GM19395 (cell line): ENCODE data around the gene ZNF319.
"Not testable (repeated sequence)": the region's sequence is repeated elsewhere in the genome, so short reads cannot be mapped to it uniquely, and the experiment has no call there.

ENCODE experiments used
- ATAC-seq: cut with Tn5 transposase; IDR thresholded peaks from one replicate; pipeline ENCODE4 v1.9.1; 2021; ENCODE audit warnings: mild to moderate bottlenecking, moderate library complexity; ENCODE audit not compliant: unreplicated experiment

ZNF319 gene

DNA sequence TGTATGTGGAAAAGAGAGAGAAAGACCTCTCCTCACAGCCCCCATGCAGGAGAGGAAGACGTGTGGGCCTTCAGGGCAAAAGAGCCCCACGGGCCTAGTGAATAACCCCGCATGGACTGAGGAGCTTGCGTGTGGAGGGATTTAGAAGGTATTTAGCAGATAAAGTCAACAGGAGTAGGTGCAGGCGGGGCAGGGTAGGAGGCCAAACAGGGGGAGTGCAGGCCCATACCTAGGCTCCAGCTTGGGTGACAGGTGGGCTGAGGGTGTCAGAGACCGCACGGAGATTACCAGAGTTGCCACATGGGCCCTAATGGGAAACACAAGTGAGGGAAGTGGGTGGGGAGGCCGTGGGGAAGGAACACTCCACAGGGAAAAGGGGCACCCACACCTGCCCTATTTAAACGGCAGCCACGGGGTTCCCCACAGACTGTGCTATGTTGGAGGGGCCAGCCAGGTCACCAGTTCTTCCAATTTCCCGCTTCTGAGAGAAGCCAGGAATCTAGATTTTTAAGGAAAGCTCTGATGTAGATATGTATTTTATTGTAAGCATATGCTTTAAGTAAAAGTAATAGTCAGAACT, 21.4 kb downstream of the ZNF319 start:
- no peak for ATAC-seq

DNA sequence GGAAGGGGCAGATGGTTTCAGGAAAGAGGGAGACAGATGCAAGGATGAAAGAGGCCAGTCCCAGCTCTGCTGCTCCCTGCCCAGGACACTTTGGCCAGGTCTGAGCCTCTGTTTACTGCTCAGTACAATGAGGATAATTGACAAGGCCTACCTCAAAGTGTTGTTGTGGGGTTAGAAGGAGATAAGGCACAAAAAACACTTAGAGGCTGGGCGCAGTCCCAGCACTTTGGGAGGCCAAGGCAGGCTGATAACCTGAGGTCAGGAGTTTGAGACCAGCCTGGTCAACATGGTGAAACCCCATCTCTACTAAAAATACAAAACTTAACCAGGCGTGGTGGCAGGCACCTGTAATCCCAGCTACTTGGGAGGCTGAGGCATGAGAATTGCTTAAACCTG, 22.4 kb downstream of the ZNF319 start:
- ATAC-seq = not testable (repeated sequence)

DNA sequence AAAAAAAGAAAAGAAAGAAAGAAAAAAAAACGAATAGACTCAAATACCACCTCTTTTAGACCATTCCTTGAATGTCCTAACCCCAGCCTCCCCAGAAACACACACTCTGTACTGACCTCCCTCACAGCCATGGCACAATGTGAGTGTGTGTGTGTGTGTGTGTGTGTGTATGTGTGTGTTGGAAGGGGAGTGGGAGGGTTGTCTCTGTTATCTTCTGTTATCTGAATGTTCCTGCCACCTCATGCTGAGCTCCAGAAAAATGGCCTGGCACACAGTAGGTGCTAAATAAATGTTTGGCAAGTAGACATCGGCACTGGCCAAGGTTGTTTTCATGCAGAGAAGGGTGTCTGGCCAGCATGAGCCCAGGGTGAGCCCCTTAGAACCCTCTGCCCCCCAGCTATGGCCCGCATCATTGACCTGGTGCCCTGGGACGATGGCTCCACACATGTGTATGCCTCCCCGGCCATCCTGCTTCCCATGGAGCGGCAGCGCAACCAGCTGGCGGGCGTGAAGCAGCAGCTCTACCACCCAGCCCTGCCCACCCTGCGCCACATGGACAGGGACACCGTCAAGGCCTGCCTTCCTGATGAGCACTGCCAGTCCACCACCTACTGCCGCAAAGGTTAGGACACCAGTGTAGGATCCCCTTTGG, 22.9 kb downstream of the ZNF319 start:
- no peak for ATAC-seq

DNA sequence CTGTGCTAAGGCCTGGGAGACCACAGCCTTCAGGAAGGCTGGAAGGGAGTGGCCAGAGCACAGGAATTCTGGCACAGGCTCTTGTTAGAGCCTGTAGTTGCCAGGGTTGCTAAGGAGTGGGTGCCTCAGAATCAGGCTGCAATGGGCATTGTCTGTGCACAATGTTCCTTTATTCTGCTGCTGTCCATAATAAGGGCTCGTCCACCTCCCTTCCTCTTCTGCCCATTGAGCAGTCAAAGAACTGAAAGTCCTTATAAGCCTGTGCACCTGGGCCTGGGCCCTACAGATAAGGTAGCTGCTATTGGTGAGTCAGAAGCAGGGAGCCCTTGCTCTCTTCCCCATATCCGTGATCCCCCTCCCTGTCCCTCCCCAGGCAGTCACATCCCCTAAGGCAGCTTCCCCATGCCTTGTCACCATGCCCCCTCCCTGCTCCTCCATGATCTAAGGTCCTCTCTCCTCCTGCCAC, 24.1 kb downstream of the ZNF319 start:
- no peak for ATAC-seq

DNA sequence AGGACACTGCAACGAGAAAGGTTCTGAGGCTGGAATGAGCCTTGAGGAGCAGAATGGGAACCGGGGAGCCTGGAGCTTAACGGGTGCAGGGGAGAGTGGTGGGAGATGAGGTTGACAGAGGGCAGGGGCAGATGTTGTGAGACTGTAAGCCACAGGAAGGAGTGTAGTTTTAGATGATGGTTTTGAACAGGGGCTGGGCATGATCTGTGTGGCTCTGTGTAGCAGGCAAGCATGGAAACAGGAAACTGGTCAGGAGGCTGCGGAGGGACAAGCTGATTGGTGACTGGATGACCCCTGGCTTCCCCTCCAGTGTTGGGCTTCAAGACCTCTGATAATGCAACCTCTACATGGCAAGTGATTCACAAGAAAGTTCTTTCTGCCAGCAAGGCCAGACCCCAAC, 28.2 kb downstream of the ZNF319 start:
- no peak for ATAC-seq

DNA sequence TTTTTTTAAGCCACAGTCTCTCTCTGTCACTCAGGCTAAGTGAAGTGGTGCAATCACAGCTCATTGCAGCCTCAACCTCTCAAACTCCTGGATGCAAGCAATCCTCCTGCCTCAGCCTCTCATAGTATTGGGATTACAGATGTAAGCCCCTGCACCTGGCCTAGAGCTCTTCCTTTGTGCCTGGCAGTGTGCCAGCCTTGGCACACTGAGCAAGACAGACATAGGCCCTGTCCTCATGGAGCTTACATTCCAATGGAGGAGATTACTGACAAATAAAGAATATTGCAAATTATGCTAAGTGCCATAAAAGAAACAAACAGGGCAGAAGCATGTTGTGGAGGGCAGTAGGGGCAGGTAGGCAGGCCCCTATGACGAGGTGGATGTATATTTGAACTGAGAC, 28.6 kb downstream of the ZNF319 start:
- no peak for ATAC-seq

DNA sequence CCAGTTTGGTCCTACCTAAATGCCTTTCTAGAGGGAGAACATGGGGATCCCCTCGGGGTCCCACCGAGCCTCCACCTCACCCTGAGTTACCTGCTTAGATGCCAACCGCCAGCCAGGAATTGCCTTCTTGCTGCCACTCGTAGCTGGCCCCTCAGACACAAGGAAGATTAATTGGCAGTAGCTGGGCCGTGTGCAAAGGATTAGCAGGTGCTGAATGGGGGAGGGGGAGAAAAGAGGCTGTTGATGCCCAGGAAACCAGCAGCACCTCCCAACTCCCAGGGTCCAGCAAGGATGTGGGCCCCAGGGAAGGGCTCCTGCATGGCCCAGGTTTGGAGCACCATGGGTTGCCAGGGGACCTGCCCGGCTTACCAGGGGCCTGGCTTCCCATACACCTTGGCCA, 29.5 kb downstream of the ZNF319 start, which contains the start of gene CNGB1:
TSS of gene CNGB1 (minus strand) at position 159 of the 400 bp plus-strand sequence. CDS start 3,842 bp downstream, outside the sequence.
- ATAC-seq = no peak

DNA sequence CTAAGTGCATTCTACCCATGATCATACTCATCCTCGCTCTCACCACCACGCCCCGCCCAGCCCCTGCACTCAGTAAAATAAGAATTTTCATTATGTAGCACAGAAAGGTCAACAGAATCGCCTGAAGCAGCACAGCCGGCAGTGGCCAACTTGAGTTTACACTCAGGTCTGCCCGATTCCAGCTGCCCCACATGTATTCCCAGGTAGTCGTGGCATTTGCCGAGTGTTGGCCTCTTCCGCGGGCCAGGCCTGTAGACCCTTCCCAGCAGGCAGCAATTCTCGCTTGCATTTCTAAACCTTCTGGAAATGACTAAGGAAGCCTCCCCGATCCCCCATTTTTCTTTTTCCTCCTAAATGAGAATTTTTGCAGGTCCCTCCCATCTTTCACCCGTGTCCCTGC, 30.2 kb downstream of the ZNF319 start:
- no peak for ATAC-seq

DNA sequence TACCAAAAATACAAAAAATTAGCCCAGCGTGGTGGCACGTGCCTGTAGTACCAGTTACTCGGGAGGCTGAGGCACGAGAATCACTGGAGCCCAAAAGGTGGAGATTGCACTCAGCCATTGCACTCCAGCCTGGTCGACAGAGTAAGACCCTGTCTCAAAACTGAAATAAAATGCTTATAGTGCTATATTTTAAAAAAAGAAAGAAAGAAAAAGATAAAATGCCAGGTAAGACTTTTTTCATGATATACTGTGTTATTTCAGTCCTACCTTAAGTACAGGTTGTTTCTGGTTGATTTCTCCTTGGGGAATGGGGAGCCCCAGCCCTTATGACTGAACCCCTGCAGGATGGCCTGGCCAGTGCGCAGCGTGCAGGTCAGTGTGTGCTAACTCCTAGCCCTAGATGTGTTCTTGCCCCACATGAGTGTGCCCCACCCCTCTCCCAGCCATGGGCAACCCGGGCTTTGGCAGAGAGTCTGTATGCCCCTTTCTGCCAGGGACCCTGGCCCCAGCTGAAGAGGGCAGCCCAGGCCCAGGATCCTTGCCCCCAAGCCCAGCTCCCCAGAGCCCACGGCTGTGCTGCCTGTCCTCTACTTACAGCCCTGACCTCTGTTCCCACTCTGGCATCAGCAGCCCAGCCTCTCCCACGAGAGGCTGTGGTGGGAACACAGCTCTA, 30.9 kb downstream of the ZNF319 start:
- no peak for ATAC-seq

DNA sequence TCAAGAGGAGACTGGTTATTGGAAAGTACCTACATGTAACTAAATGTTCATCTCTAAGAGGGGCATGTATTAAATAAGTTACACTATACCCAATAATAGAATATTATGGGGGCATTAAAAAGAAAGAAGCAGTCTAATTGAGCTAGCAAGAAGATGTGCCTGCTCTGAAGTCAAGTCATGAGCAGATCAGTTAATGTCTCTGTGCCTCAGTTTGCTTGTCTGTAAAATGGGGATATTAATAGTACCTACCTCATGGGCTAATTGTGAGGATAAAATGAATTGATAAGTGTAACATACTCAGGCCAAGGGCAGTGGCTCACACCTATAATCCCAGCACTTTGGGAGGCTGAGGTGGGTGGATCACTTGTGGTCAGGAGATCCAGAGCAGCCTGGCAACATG, 32.6 kb downstream of the ZNF319 start:
- no peak for ATAC-seq

DNA sequence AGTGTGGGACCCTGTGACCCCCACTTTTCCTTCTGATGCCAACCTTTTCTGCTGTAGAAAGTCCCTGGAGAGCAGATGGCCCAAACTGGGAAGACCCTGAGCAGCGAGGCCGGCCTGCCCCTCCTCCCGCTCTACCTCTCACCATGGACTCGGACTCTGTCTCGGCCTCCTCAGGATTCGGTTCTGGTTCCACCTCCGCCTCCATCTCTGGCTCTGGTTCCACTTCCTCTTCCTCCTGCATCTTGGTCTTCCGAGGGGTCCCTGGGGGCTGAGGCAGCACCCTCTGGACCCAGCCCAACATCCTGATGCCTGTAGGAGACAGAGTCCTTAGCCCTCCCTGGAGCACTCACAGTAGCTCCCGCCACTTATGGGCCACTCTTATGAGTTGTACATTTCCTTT, 33.5 kb downstream of the ZNF319 start:
- no peak for ATAC-seq

DNA sequence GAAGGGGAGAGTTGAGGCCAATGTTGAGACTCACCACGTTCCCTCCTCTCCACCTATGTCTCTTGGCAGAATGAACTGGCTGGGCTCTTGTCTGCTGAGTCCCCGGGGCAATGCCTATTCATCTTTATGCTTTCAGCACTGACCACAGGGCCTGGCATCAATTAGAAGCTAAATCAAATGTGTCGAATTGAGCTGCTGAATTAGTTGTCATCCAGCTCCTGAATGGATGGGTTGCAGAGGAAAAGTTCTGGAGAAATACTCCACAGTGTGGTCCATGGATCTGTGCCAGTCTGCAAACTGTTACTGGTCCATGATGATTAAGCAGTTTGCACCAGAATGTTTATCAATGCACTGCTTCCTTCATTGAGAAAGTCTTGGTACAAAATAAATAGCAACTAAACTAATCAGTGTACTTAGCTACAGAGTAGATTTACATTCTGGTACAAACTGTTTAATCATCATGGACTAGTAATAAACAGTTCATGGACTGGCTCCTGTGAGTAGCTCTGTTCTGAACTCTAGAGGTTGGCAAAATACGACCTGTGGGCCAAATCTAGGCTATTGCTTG, 34.2 kb downstream of the ZNF319 start:
- no peak for ATAC-seq

DNA sequence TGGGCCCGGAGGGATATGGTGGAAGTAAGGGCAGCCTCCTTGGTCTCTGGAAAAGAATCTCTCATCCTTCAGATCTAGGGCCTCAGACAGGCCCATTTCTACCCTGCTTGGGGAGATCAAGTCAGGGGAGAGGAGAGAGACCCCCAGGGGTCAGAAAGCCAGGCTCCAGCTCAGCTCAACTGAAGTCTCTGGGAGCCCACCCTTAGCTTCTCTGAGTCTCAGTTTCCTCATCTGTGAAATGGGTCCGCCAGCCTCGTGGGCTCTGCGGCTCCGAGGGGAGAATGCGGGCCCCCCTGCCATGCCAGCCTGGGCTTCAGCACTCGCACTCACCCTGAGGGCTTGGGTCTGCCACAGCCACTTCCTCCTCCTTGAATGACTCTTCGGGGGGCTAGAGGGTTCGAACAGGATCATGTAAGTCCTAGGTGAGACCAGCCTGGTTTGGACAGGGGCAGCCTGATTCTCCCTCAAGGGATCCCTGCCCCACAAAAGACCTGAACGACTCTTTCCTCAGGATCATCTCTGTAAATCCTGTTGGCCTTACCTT, 36.2 kb downstream of the ZNF319 start:
- ATAC-seq = no peak

DNA sequence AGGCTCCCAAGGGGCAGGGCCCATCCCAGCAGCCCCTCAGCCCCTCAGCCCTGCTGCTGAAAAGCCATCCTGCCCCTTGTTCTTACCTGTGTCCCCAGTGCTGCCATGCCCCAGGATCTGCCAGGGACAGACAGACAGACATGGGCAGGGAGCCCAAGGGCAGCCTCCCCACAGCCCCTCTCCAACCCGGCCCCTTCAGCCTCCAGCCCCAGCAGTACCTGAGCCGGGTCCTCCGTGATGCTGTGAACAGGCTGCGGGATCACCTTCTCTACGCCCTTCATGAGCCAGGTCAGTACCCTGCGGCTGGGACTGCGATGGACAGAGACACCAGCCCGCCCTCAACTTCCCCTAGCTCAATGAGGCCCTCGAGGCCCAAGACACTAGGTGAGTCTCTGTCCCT, 37.7 kb downstream of the ZNF319 start:
- no peak for ATAC-seq

DNA sequence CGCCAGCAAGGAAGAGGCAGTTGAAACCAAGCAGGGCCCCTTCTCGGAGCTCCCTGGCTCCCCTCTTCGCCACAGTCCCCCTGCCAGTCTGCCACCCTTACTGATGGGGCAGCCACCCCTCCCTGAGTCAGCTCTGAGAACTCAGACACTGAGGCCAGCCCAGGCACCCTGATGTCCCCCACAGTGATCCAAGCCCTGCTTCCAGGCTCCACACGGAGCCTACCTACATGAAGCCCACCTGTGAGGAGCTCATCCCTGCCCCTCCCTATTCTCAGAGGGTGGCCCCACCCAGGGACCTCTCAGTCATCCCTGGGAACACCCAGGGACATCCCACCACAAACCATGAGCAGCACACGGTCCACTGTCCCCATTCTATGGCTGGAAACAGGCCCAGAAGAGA, 38.4 kb downstream of the ZNF319 start:
- ATAC-seq = no peak

DNA sequence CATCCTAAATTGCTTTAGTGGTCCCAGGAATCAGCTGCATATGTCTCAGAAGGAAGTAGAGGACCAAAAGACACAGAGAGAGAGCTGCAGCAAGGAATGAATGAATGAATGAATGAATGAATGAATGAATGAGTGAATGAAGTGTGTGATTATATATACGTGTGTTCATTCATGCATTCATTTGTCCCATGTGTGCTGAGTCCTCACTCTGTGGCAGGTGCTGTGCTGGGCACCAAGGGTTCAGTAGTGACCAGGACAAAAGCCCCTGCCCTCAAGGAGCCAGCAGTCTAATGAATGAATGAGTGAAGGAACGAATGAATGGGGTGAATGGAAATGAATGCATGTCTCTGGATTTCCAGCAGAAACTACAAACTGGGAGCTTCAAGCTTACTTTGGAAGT, 38.9 kb downstream of the ZNF319 start:
- ATAC-seq = no peak

DNA sequence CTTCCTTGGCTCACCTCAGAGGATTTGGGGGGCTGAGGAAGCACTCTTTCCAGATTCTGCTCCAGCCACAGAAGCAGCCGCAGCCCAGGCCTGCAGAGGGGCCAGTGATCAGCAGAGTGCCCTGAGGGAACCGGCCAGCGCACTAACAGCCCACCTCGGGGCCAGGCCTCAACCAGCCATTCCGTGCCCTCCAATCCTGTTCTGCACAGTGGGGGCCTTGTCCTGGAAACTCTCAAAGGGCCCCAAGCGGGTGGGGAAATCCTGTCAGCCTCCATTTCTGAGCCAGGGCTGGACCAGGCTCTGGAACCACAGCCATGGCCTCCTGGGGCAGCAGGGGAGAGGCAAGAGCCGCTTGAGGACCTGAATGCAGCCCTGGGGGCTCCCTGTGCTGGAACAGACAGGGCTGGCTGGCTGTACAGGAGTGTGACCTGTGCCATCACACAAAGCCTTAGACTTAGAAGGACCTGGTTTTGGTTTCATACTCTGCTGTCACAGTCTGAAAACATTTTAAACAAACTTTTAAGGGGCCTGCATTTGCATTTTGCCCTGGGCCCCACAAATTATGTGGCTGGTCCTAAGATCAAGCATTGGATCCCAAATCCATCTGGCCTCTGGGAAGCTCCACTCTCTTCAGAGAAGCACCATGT, 39.5 kb downstream of the ZNF319 start:
- no peak for ATAC-seq

DNA sequence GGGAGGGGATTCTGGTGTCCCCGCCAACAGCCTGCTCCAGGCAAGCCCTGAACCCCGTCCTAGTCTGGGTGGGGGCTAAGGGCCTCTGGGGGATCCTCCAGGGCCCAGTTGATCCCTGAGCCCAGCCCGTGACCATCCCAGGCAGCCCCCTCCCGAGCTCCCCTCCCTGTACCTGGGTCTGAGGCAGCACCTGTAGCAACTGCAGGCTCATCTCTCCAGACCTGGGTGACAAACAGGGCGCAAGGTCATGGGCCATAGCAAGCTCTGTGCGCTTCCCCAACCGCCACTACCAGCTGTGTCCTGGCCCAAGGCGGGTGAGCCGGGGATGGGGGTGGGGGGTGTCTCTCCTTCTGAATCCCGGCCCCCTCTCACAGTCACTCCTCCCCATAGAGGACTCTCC, 40.2 kb downstream of the ZNF319 start:
- no peak for ATAC-seq

DNA sequence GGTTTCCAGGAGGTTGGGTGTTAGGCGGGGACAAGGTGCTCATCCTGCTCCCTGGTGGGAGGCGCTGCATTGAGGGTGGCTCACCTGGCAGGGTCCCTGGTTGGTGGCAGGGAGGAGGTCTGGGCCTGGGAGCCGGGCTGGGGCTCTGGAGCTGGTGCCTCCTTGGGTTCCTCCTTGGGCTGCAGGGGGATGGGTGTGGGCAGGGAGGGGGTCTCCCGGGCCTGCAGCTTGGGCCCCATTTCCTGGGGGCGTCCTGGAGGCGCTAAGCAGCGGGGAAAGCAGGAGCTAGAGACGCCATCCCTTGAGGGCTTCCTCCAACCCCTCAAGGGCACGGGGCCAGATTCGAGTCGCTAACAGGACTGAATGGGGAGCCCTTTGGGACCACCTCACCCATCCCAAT, 40.7 kb downstream of the ZNF319 start:
- ATAC-seq = no peak

DNA sequence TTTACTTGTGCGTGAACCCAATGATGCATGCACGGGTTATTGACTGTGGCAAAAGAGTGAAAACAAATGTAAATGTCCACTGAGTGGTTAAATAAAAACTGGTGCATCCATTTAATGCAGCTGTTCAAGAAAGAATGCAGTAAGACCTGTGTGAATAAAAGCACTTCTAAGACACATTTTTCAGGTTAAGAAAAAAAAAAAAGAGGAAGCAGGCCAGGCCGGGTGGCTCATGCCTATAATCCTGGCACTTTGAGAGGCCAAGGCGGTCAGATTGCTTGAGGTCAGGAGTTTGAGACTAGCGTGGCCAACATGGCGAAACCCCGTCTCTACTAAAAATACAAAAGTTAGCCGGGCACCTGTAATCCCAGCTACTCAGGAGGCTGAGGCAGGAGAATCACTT, 41.4 kb downstream of the ZNF319 start:
- ATAC-seq = no peak

DNA sequence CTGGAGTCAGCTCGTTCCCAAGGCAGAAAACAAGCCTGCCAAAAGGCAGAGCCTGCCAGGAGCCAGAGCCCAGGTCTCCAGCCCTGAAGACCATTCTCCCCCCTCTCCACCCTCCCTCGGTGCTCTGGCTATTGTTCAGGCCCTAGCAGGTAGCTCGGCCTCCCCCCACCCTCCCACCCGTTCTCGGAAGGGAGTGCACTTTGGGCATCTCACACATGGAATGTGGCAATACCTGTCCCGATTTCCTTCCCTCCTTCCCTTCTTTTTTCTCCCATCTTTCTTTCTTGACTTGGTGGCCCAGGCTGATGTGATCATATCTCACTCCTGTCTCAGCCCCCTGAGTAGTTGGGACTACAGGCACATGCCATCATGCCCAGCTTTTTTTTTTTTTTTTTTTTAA, 41.9 kb downstream of the ZNF319 start:
- ATAC-seq = no peak
